GM12878 (cell line): ENCODE data around the gene NSG1. TPM values are rescaled to one million over a fixed set of nuclear protein-coding genes. Genes with fewer than 3 reads are reported as not detected.

Experiments used
- ATAC-seq: fragments of 200-7000 bp; cut with Tn5 transposase; 3 replicates; pipeline ENCODE4 v1.9.1; 2020; ENCODE audit warnings: mild to moderate bottlenecking, moderate library complexity
- BruUV-seq: library from RNA; stranded (reverse); fragments of 400-500 nt; replicated peaks from 2 replicates; lab custom pipeline; 2021; lab: Mats Ljungman, UMichigan
- CTCF ChIA-PET: fragments of 300-600 bp; sonication (Branson Sonifier 250); formaldehyde crosslinking; extraction: SDS; loops from one replicate; lab custom pipeline; 2021; ENCODE audit warnings: inconsistent platforms; lab: Yijun Ruan, JAX
- POLR2A ChIA-PET: fragments of 350-600 bp; formaldehyde crosslinking; extraction: SDS; loops from one replicate; lab custom pipeline; 2021; ENCODE audit warnings: inconsistent platforms; lab: Charles Lee
- RAD21 ChIA-PET: fragments of 300-600 bp; sonication (Branson Sonifier 250); formaldehyde crosslinking; loops from one replicate; lab custom pipeline; 2023; ENCODE audit warnings: antibody characterized with exemption; ENCODE audit not compliant: unreplicated experiment; lab: Charles Lee
- SMC1A ChIA-PET: fragments of 300-600 bp; sonication (Branson Sonifier 250); formaldehyde crosslinking; loops from one replicate; lab custom pipeline; 2023; ENCODE audit not compliant: unreplicated experiment, uncharacterized antibody; lab: Charles Lee
- DNase-seq: peaks from one replicate; pipeline ENCODE4 v3.0.0-alpha.2; 2011; ENCODE audit warnings: low read depth, low spot score
- FAIRE-seq: peaks from 3 replicates; lab custom pipeline; 2011; peaks lifted over from hg19 to GRCh38; lab: Jason Lieb, UNC
- H2AFZ ChIP-seq: 2 replicates; pipeline ENCODE4 v1.6.0; 2011; ENCODE audit warnings: low read depth, low read length, control low read depth; ENCODE audit not compliant: control insufficient read depth
- H3K27ac ChIP-seq: 2 replicates; pipeline ENCODE4 v1.5.1; 2011; ENCODE audit warnings: control low read depth; ENCODE audit not compliant: control insufficient read depth, insufficient read depth
- H3K27me3 ChIP-seq, 2 experiments: replicated peaks in 1 of 2; 2 replicates each; pipeline versions ENCODE4 v1.6.0 to v1.6.1; 2011; ENCODE audit warnings: low read length in 1 of 2; ENCODE audit not compliant: control insufficient read depth in 2 of 2, insufficient read depth in 2 of 2
- H3K36me3 ChIP-seq, 2 experiments: 2 replicates each; pipeline ENCODE4 v1.5.1; 2011; ENCODE audit warnings: low read length in 1 of 2; ENCODE audit not compliant: control insufficient read depth in 2 of 2, insufficient read depth in 2 of 2
- H3K4me1 ChIP-seq: 2 replicates; pipeline ENCODE4 v1.6.1; 2011; ENCODE audit warnings: mild to moderate bottlenecking, low read length, moderate library complexity, mixed read lengths; ENCODE audit not compliant: control insufficient read depth, insufficient read depth
- H3K4me2 ChIP-seq: 2 replicates; pipeline ENCODE4 v1.6.0; 2011; ENCODE audit warnings: control low read depth; ENCODE audit not compliant: control insufficient read depth, insufficient read depth
- H3K4me3 ChIP-seq: fragments of 200-600 bp; sonication (generic); 2 replicates; pipeline ENCODE4 v1.5.1; 2016
- H3K79me2 ChIP-seq: 2 replicates; pipeline ENCODE4 v1.6.0; 2011; ENCODE audit warnings: low read length; ENCODE audit not compliant: control insufficient read depth, insufficient read depth
- H3K9ac ChIP-seq: 2 replicates; pipeline ENCODE4 v1.8.0; 2011; ENCODE audit warnings: low read length, control low read depth, mixed read lengths; ENCODE audit not compliant: control insufficient read depth, insufficient read depth
- H3K9me3 ChIP-seq: replicated peaks from 3 replicates; pipeline ENCODE4 v1.5.1; 2011; ENCODE audit warnings: mild to moderate bottlenecking, low read length; ENCODE audit not compliant: control insufficient read depth, insufficient read depth
- H4K20me1 ChIP-seq: 2 replicates; pipeline ENCODE4 v1.6.0; 2011; ENCODE audit not compliant: control insufficient read depth, insufficient read depth
- ATF7 ChIP-seq: fragments of 450-650 bp; IDR thresholded peaks from 2 replicates; pipeline ENCODE4 v1.6.1; 2016; ENCODE audit warnings: low read depth, mild to moderate bottlenecking
- CHD2 ChIP-seq: IDR thresholded peaks from 2 replicates; pipeline ENCODE4 v1.6.1; 2011; ENCODE audit warnings: low read depth, low read length, improper control_type of control experiment, borderline replicate concordance
- EZH2 ChIP-seq: IDR thresholded peaks from 2 replicates; pipeline ENCODE4 v1.6.1; 2012; ENCODE audit warnings: low read depth, mild to moderate bottlenecking, control low read depth, inconsistent platforms, low read length, borderline replicate concordance; ENCODE audit not compliant: control insufficient read depth
- JUNB ChIP-seq: IDR thresholded peaks from 2 replicates; pipeline ENCODE4 v1.6.1; 2016; ENCODE audit warnings: antibody characterized with exemption, mild to moderate bottlenecking
- NR2F1 ChIP-seq: fragments of 450-650 bp; conservative IDR thresholded peaks from 2 replicates; pipeline ENCODE4 v1.6.1; 2017; ENCODE audit warnings: mild to moderate bottlenecking
- PML ChIP-seq: IDR thresholded peaks from 2 replicates; pipeline ENCODE4 v1.6.1; 2012; ENCODE audit warnings: low read length, inconsistent platforms
- RAD51 ChIP-seq: fragments of 450-650 bp; IDR thresholded peaks from 2 replicates; pipeline ENCODE4 v1.6.1; 2016; ENCODE audit warnings: moderate library complexity, mild to moderate bottlenecking, inconsistent platforms
- SIN3A ChIP-seq: IDR thresholded peaks from 2 replicates; pipeline ENCODE4 v1.6.1; 2012; ENCODE audit warnings: low read depth, low read length, improper control_type of control experiment
- SMAD1 ChIP-seq: fragments of 450-650 bp; IDR thresholded peaks from 2 replicates; pipeline ENCODE4 v1.6.1; 2018; ENCODE audit warnings: mild to moderate bottlenecking, low read depth; ENCODE audit not compliant: partially characterized antibody
- TARDBP ChIP-seq: IDR thresholded peaks from 2 replicates; pipeline ENCODE4 v1.6.1; 2016; ENCODE audit warnings: borderline replicate concordance
- ZNF622 ChIP-seq: fragments of 450-650 bp; IDR thresholded peaks from 2 replicates; pipeline ENCODE4 v1.6.1; 2017; ENCODE audit warnings: mild to moderate bottlenecking, inconsistent platforms
- WGBS: methylation state at CpG from one replicate; pipeline ENCODE4 v1.1.6; 2016; ENCODE audit warnings: low lambda C conversion rate; ENCODE audit not compliant: insufficient replicate concordance, insufficient coverage; ENCODE audit errors: missing lambda C conversion rate; 5-methylcytosine and 5-hydroxymethylcytosine counted together
- in situ Hi-C: fragments of 300-500 bp; cut with MboI; formaldehyde crosslinking; loops from 9 replicates; pipeline ENCODE4 v1.14.3; 2018; ENCODE audit warnings: mixed read lengths
- intact Hi-C: fragments of 100-400 bp; cut with micrococcal nuclease; formaldehyde crosslinking; loops from one replicate; pipeline ENCODE4 v1.14.2; 2022; ENCODE audit not compliant: unreplicated experiment
- polyA plus RNA-seq, 11 experiments: library from polyadenylated mRNA; depleted of rRNA in 4 of 11; unstranded in 6 of 11; stranded (reverse) in 5 of 11; fragments of >200 nt; fragmentation: Nextera tagmentation in 4 of 11; fragmentation: Illumina TruSeq in 1 of 11; extraction: Ambion mirVana in 4 of 11; extraction: Trizol in 1 of 11; gene quantifications; 1 replicate in 1 of 11; 2 replicates in 10 of 11; pipeline versions ENCODE4 v1.2.1 to v1.2.3, GENCODE V29; 2011 to 2016; ENCODE audit warnings: inconsistent platforms in 2 of 11, missing spikeins in 2 of 11, low read depth in 1 of 11
- total RNA-seq, 4 experiments: library from RNA; depleted of rRNA in 3 of 4; stranded (reverse); fragments of >200 nt in 3 of 4; fragmentation: Illumina TruSeq in 1 of 4; extraction: Trizol in 1 of 4; gene quantifications; 2 replicates each; pipeline versions ENCODE4 v1.2.1 to v1.2.3, GENCODE V29; 2013 to 2021
- TF ChIP-seq, protein P1 (sequence below): fragments of 150-350 bp; IDR thresholded peaks from 2 replicates; pipeline ENCODE4 v1.6.1; 2016; ENCODE audit warnings: low read depth, low read length
- TF ChIP-seq, protein P2 (sequence below): fragments of 450-650 bp; IDR thresholded peaks from 2 replicates; pipeline ENCODE4 v1.6.1; 2017; ENCODE audit warnings: mild to moderate bottlenecking, low read depth, inconsistent platforms; ENCODE audit not compliant: poor library complexity, severe bottlenecking

Gene NSG1
- total and polyA plus RNA-seq, 10 of the 15 experiments (the other 5 are each of a cell fraction or from before 2014, with no cell fraction given), result 0.03 to 0.19 (median 0.10) TPM; not detected in 5

DNA sequence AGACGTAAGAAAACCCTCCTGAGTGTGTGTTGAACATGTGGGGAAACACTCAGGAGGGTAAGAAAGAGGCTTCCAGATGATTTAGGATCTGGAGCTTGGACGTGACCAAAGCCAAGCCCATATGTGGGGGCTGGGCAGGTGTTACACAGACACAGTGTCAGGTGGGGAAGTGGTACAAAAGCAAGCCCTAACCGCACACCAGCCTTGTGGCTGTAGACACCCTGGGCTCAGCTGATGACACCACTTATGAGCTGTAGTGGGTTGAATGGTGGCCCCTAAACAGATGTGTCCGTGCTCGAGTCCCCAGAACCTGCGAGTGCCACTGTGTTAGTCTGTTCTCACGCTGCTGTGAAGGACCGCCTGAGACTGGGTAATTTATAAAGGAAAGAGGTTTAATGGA lies 25.0 kb upstream of the NSG1 start:
- SMC1A ChIA-PET, result no interaction called here
- Histone ChIP-seq H4K20me1 (no peaks in the 10 kb centered on the region), H3K9ac (no peak overlapping the region), H2AFZ (no peak overlapping the region), H3K36me3 (no peaks in the 10 kb centered on the region), H3K4me2 (no peak overlapping the region), H3K79me2 (no peaks in the 10 kb centered on the region), H3K9me3 (no peaks in the 10 kb centered on the region; the same call in 2 of the 3 replicates), H3K4me3 (no peak overlapping the region), H3K27me3 (no peaks in the 10 kb centered on the region), H3K27ac (no peak overlapping the region), H3K4me1 (no peaks in the 10 kb centered on the region)
- POLR2A ChIA-PET, result no interaction called here
- RAD21 ChIA-PET, result no interaction called here
- 18% methylated on average over 8 of the region's 8 CpGs for WGBS
- BruUV-seq, result no TSS peak
- no peak for TF ChIP-seq ATF7
- no peak for TF ChIP-seq SMAD1
- no peak for TF ChIP-seq NR2F1
- TF ChIP-seq PML, result no peak
- TF ChIP-seq TARDBP, result no peak
- DNase-seq, result no peak
- in situ Hi-C loops (no loop called here), intact Hi-C loops (no loop called here)
- no peak for ATAC-seq
- CTCF ChIA-PET, result no interaction called here
- FAIRE-seq, result no peak

DNA sequence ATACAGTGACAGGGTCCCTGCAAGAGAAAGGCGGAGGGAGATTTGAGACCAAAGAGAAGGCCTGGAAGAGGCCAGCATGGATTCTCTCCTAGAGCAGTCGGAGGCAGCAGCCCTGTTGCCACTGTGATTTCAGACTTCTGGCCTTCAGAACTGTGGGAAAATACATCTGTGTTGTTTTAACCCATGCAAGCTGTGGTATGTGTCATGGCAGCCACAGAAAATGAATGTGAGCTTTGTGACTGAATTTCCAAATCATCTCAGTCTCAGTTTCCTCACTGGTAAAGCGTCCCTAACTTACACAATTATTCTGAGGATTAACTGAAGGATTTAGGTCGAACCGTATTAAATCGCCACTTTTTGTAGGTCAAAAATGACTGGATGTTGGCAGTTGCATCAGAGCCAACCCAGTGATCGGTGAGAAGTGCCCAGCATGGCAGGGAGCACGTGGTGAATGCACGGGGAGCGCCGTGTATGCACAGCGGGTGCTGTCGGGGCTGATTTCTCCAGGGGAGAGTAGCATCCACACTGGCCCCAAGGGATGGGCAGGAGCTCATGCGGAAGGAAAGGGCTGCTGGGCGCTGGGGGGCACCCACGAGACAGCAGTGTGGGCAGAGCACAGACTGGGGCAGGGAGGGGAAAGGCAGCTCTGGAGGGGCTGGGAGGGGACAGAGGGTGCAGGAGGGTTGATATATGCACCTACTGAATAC lies 23.8 kb upstream of the NSG1 start:
- Histone ChIP-seq H3K79me2 (no peaks in the 10 kb centered on the region), H3K4me3 (no peak overlapping the region), H4K20me1 (no peaks in the 10 kb centered on the region), H3K9me3 (no peaks in the 10 kb centered on the region; the same call in 2 of the 3 replicates), H2AFZ (no peak overlapping the region), H3K4me1 (no peaks in the 10 kb centered on the region), H3K4me2 (no peak overlapping the region), H3K9ac (no peak overlapping the region), H3K27me3 (no peaks in the 10 kb centered on the region), H3K36me3 (no peaks in the 10 kb centered on the region), H3K27ac (no peak overlapping the region)
- WGBS, result 48% methylated on average over 15 of the region's 16 CpGs
- in situ Hi-C loops (no loop called here), intact Hi-C loops (no loop called here)
- POLR2A ChIA-PET, result interaction anchor here (0.6 kb wide), 1 partner anchor 16 kb away, joined by 4 read pairs; no protein-coding TSS in a partner anchor
- FAIRE-seq (no peak), DNase-seq (no peak), ATAC-seq (no peak)
- RAD21 ChIA-PET, result no interaction called here
- SMC1A ChIA-PET, result no interaction called here
- BruUV-seq, result no TSS peak
- CTCF ChIA-PET, result no interaction called here
- no peak for TF ChIP-seq SIN3A
- TF ChIP-seq, protein P1, sequence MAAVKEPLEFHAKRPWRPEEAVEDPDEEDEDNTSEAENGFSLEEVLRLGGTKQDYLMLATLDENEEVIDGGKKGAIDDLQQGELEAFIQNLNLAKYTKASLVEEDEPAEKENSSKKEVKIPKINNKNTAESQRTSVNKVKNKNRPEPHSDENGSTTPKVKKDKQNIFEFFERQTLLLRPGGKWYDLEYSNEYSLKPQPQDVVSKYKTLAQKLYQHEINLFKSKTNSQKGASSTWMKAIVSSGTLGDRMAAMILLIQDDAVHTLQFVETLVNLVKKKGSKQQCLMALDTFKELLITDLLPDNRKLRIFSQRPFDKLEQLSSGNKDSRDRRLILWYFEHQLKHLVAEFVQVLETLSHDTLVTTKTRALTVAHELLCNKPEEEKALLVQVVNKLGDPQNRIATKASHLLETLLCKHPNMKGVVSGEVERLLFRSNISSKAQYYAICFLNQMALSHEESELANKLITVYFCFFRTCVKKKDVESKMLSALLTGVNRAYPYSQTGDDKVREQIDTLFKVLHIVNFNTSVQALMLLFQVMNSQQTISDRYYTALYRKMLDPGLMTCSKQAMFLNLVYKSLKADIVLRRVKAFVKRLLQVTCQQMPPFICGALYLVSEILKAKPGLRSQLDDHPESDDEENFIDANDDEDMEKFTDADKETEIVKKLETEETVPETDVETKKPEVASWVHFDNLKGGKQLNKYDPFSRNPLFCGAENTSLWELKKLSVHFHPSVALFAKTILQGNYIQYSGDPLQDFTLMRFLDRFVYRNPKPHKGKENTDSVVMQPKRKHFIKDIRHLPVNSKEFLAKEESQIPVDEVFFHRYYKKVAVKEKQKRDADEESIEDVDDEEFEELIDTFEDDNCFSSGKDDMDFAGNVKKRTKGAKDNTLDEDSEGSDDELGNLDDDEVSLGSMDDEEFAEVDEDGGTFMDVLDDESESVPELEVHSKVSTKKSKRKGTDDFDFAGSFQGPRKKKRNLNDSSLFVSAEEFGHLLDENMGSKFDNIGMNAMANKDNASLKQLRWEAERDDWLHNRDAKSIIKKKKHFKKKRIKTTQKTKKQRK, result no peak
- TF ChIP-seq ZNF622, result no peak
- no peak for TF ChIP-seq CHD2
- no peak for TF ChIP-seq JUNB
- TF ChIP-seq, protein P2, sequence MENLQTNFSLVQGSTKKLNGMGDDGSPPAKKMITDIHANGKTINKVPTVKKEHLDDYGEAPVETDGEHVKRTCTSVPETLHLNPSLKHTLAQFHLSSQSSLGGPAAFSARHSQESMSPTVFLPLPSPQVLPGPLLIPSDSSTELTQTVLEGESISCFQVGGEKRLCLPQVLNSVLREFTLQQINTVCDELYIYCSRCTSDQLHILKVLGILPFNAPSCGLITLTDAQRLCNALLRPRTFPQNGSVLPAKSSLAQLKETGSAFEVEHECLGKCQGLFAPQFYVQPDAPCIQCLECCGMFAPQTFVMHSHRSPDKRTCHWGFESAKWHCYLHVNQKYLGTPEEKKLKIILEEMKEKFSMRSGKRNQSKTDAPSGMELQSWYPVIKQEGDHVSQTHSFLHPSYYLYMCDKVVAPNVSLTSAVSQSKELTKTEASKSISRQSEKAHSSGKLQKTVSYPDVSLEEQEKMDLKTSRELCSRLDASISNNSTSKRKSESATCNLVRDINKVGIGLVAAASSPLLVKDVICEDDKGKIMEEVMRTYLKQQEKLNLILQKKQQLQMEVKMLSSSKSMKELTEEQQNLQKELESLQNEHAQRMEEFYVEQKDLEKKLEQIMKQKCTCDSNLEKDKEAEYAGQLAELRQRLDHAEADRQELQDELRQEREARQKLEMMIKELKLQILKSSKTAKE, result no peak
- no peak for TF ChIP-seq RAD51
- no peak for TF ChIP-seq EZH2
